ENCODE data around the gene STUB1. TPM values are rescaled to one million over a fixed set of nuclear protein-coding genes. Genes with fewer than 3 reads are reported as not detected.

The STUB1 gene
- total and polyA plus RNA-seq, 2 of the 8 experiments (the other 6 are each of a cell fraction or from before 2014, with no cell fraction given): 89.9 to 103 TPM

- no peak overlapping the region for H3K4me2 ChIP-seq (ENCODE audit: insufficient read depth in 1 of 2, low read depth in 2 of 2, low read length in 2 of 2)
- no peak overlapping the region for H2AK5ac ChIP-seq (ENCODE audit: low read depth, low read length)
- no peak overlapping the region for H2BK12ac ChIP-seq (ENCODE audit: low read depth, low read length)
- H2BK15ac ChIP-seq (ENCODE audit: low read length): no peak overlapping the region
- no peak overlapping the region for H3K14ac ChIP-seq (ENCODE audit: insufficient read length)
- ChIA-PET POLR2A (ENCODE audit: partially characterized antibody) (interaction anchor here (1.5 to 20.9 kb wide), 3 partner anchors 9 to 16 kb away, joined by 5 to 353 read pairs (median 5); partner anchors contain the start of genes ANTKMT, CCDC78 and HAGHL), CTCF (ENCODE audit: partially characterized antibody) (interaction anchor here (0.9 to 33.4 kb wide), 10 partner anchors 8 to 347 kb away, joined by 3 to 977 read pairs (median 5); partner anchors contain the start of genes ANTKMT, CCDC78, CHTF18 and CIAO3)
- H3K23me2 ChIP-seq (ENCODE audit: low read depth, low read length): peaks cover 17% of the 10 kb centered on the region; the same call in 1 of the 2 replicates
- no peaks in the 10 kb centered on the region for H3K79me1 ChIP-seq (ENCODE audit: low read depth, low read length)
- H3K23ac ChIP-seq (ENCODE audit: insufficient read length): no peak overlapping the region
- no peak overlapping the region for H3K18ac ChIP-seq (ENCODE audit: extremely low read depth, low read length)
- TF ChIP-seq KDM1A (IDR thresholded peaks at IDR 0.05; ENCODE audit: borderline replicate concordance, low read length) (peak; percentile 93), HDAC2 (IDR thresholded peaks at IDR 0.05; ENCODE audit: borderline replicate concordance in 1 of 2, low read depth in 2 of 2, low read length in 2 of 2) (peak in 1 of 2 experiments; percentile 49; a peak in 2 of 4 replicates), BRCA1 (IDR thresholded peaks at IDR 0.05; ENCODE audit: low read depth, low read length) (no peak), SP4 (IDR thresholded peaks at IDR 0.05; ENCODE audit: low read length) (no peak)
- H2BK120ac ChIP-seq (replicated peaks; ENCODE audit: low read depth, low read length): no peak overlapping the region
- no peak overlapping the region for H3K4me3 ChIP-seq (ENCODE audit: extremely low read depth in 1 of 4, insufficient read depth in 2 of 4, low read depth in 3 of 4, low read length in 4 of 4)
- H3K9ac ChIP-seq (replicated peaks in 1 of 4; ENCODE audit: extremely low read depth in 1 of 4, low read depth in 3 of 4, low read length in 3 of 4): no peak overlapping the region
- no peak overlapping the region for H3K56ac ChIP-seq (replicated peaks; ENCODE audit: insufficient read length, low read depth, low read length)
- no peaks in the 10 kb centered on the region for H3K36me3 ChIP-seq (ENCODE audit: control insufficient read depth in 2 of 4, insufficient read depth in 4 of 4, low read length in 3 of 4)
- no peaks in the 10 kb centered on the region for H3K9me3 ChIP-seq (ENCODE audit: insufficient read depth in 2 of 2, low read depth in 1 of 2, low read length in 1 of 2)
- peaks cover 18 to 70% (median 51%) of the 10 kb centered on the region in 4 experiments for H3K27me3 ChIP-seq (replicated peaks in 1 of 4; ENCODE audit: control insufficient read depth in 3 of 4, extremely low read depth in 1 of 4, insufficient read depth in 3 of 4, low read length in 3 of 4)
- FAIRE-seq: no peak
- no peak overlapping the region for H4K5ac ChIP-seq (ENCODE audit: insufficient read length, low read depth, low read length)
- H3K27ac ChIP-seq (ENCODE audit: low read depth, low read length): no peak overlapping the region
- no peak overlapping the region for H2BK5ac ChIP-seq (ENCODE audit: low read depth, low read length)
- 86% methylated on average over 12 of the region's 12 CpGs; no CpG with 5 or more reads in 1 of the 2 experiments for WGBS, 2 experiments (ENCODE audit: extremely low coverage in 1 of 2, insufficient coverage in 1 of 2, insufficient read length in 1 of 2, insufficient replicate concordance in 2 of 2, low coverage in 1 of 2, low lambda C conversion rate in 2 of 2, missing lambda C conversion rate in 1 of 2)
- H4K8ac ChIP-seq (ENCODE audit: extremely low read depth, insufficient read depth, low read length): 0 out of 2 replicates have a peak overlapping the region, but pooled peaks have one; percentile 51
- no peak overlapping the region for H2BK20ac ChIP-seq (ENCODE audit: low read length)
- DNase-seq (ENCODE audit: low read depth in 1 of 2, low spot score in 2 of 2): no peak
- no peaks in the 10 kb centered on the region for H3K79me2 ChIP-seq (ENCODE audit: control insufficient read depth in 1 of 2, insufficient read depth in 2 of 2, low read length in 2 of 2)
- H4K91ac ChIP-seq (replicated peaks; ENCODE audit: insufficient read length, low read length): no peak overlapping the region
- no peak overlapping the region for H3K4ac ChIP-seq (replicated peaks; ENCODE audit: insufficient read length, low read depth, low read length)
- peaks cover 0 to 13% (median 9%) of the 10 kb centered on the region in 4 experiments; a peak in 5 of 7 replicates for H3K4me1 ChIP-seq (replicated peaks in 1 of 4; ENCODE audit: control insufficient read depth in 3 of 4, insufficient read depth in 4 of 4, low read length in 3 of 4)
- H2AFZ ChIP-seq (ENCODE audit: low read length): no peak overlapping the region
- peaks cover 5 to 8% of the 10 kb centered on the region in 2 experiments for H4K20me1 ChIP-seq (replicated peaks in 1 of 2; ENCODE audit: control insufficient read depth in 1 of 2, insufficient read depth in 2 of 2, low read length in 2 of 2)
Observed at GRCh38 chr16:711084-711483, 30.9 kb downstream of the STUB1 start.
